C1 segment of cervical spinal cord (tissue), 14 donors: ENCODE results near the gene MARCHF2.

ENCODE experiments used
- DNase-seq, 14 donors: peaks; one replicate each; lab custom pipeline; 2025; lab: John Stamatoyannopoulos, UW

Gene MARCHF2

GRCh38 chr19:8452446-8453123 is 39.5 kb downstream of the MARCHF2 start:
- no peak for DNase-seq

GRCh38 chr19:8453616-8454015 is 40.5 kb downstream of the MARCHF2 start:
- no peak for DNase-seq

GRCh38 chr19:8454218-8454617 is 41.1 kb downstream of the MARCHF2 start:
- no peak for DNase-seq

- no peak for DNase-seq
Measured at GRCh38 chr19:8455018-8455417, 41.9 kb downstream of the MARCHF2 start.

- DNase-seq: peak in 1 of 14 donors; percentile 9
Measured at GRCh38 chr19:8456064-8456463, 43.0 kb downstream of the MARCHF2 start.

- no peak for DNase-seq
Measured at GRCh38 chr19:8457209-8457608, 44.1 kb downstream of the MARCHF2 start.

GRCh38 chr19:8457827-8458226 is 44.7 kb downstream of the MARCHF2 start:
- DNase-seq: no peak

GRCh38 chr19:8458380-8458779 is 45.3 kb downstream of the MARCHF2 start:
- DNase-seq: no peak

GRCh38 chr19:8459095-8459494 is 46.0 kb downstream of the MARCHF2 start:
- no peak for DNase-seq

- no peak for DNase-seq
Measured at GRCh38 chr19:8459520-8460270, 46.6 kb downstream of the MARCHF2 start.

- DNase-seq: no peak
Measured at GRCh38 chr19:8460516-8461298, 47.6 kb downstream of the MARCHF2 start.

GRCh38 chr19:8461376-8461775 is 48.3 kb downstream of the MARCHF2 start:
- no peak for DNase-seq

GRCh38 chr19:8461891-8462290 is 48.8 kb downstream of the MARCHF2 start:
- no peak for DNase-seq

- DNase-seq: no peak
Measured at GRCh38 chr19:8462571-8462970, 49.5 kb downstream of the MARCHF2 start.

GRCh38 chr19:8463365-8463764 is 50.3 kb downstream of the MARCHF2 start:
- DNase-seq: no peak

- no peak for DNase-seq
Measured at GRCh38 chr19:8466018-8466417, 52.9 kb downstream of the MARCHF2 start.

GRCh38 chr19:8468124-8468523 is 55.0 kb downstream of the MARCHF2 start:
- DNase-seq: no peak

GRCh38 chr19:8468761-8469373 is 55.8 kb downstream of the MARCHF2 start:
- no peak for DNase-seq

GRCh38 chr19:8469613-8470368 is 56.7 kb downstream of the MARCHF2 start:
- no peak for DNase-seq

- peak in 2 of 14 donors; percentile 12 to 25 for DNase-seq
Measured at GRCh38 chr19:8473648-8474476, 60.8 kb downstream of the MARCHF2 start.
